GM15510 (cell line): ENCODE measurements around the gene PCSK2.

Experiments
- POLR2A ChIP-seq: IDR thresholded peaks from 3 replicates; pipeline ENCODE4 v1.6.1; 2011; ENCODE audit warnings: borderline replicate concordance; ENCODE audit not compliant: insufficient read length; ENCODE audit errors: extremely low read depth

The PCSK2 gene

DNA sequence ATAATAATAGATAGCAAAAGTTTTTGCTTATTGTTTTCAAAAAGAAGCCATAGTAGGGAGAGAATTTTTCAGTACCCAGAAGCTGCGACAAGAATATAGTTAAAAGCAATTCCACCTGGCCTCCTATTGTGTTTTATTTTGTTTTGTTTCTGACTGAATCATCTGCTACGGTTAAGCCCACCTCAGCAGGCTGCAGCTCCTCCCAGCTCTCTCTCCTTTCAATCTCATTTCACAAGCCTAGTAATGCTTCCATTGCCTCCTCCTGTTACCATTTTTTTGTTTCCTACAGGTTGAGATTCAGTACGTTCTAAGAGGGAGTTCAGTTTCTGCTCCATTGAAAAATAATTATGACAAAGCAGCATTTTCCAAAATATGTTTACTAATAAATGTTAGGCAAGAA lies 77.9 kb downstream of the PCSK2 start:
- TF ChIP-seq POLR2A, result no peak

DNA sequence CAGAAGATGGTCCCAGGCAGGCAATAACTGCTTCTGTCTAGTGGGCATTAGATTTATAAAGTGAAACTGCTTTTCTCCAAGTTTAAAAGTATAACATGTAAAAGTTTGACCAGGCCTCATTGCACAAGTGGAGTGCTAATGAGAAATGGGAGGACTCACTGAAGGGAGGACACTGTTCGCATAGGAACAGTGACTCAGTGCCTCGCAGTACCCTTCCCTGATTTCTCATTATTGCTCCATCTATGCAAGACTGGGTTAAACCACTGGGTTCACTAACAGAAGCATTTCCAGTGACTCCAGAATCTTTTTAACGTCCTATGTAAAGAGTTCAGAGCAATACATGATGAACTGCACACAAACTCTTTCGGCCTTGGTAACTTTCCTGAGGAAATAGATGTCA lies 79.6 kb downstream of the PCSK2 start:
- TF ChIP-seq POLR2A, result no peak

DNA sequence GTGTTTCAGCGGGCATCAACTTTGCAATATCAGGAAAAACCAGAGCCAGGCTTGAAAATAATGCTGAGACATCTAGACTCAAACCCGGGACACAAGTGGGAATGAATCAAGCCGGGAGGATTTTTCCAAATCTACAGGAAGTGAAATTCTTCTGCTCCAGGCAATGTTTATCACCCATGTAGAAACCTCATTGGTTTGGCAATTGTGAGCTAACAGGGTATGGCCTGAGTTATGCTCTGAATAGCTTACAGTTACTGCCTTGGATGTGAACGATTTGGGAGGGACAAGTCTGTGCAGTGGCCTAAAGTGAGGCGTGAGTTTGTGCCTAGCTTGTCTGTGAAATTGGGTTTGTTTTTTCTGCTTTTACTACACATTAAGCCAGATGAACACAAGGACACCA lies 87.4 kb downstream of the PCSK2 start:
- no peak for TF ChIP-seq POLR2A

DNA sequence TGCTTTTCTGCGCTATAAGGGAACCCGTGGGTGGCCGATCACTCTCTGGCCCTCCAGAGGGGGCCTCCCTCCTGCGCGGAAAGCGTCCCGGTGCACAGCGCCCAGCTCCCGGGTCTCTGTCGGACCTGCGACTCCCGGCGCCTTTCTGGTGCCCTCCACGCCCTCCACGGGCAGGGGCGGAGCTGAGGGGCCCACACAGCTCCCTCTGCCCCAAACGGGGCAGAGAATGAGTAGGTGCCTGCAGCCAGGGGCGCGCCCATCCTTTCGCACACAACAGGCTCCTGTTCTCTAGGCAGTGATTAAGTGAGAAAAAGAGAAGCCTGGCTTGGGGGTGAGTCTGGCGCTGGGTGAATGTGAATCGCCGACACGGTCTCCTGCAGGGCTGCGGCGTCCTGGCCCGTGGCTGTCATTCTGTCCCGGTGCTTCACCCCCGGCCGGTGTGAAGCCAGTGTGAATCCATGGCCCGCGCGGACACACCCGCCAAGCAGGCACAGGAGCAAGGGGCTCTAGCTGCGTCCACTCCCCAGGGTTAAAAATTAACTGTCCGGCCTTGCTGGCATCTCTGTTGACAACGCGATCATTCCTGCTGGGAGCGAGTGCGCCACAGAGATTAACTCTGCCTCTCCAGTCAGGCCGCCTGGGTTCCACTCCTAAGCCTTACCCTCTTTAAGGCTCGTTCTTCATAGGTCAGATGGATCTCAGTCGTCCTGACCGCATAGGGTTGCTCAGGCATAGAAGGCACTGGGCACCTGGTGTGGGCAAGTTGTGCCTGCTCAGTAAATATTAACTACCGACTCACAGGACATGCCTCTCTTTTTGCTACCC lies 88.8 kb downstream of the PCSK2 start:
- TF ChIP-seq POLR2A, result no peak

DNA sequence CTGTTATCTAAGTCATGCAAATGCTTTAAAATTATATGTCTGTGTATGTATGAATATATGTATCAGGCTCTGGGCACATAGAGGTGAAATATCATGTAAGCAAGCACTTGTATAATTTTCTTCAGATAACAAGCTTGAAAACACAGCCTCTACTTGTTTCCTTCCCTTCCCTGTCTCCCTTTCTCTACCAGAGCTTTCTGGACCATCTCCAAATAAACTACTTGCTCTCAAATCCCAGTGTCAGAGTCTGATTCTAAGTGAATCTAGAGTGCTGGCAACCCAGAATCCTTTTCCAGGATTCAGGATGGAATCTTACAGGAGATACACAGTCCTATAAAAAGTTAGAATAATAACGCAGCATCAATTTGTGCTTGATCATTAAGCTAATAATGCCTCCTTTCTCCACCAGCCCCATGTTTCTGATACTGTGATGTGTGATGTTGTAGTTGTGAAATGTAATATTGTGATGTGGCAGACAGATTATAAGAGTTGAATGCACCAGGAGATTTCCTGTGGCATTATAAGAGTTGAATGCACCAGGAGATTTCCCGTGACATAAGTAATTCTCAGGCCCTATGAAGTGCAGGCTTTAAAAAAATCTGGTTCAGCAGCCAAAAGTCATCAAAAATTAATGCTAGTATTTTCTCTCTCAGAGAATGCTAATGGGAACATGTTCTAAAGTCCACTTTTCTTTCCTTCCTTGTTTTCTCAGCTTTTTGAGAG lies 89.6 kb downstream of the PCSK2 start:
- TF ChIP-seq POLR2A, result no peak

DNA sequence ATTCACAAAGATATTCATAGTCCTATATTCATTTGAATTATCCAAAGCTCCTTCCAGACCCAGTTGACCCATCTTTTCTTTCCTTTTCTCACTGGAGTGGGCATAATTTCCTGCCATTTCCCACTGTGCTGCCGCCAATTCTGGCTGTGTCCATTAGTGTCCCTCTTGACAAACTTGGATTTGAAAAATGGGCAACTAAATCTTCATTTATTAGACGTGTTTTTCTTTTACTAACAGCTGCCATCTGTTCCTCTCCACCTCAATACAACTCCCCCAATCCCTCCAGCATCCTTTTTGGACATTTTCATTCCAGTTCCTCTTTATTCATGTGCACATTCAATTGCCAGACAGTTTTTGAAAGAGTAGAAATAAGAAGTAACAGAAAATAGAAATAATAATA lies 90.5 kb downstream of the PCSK2 start:
- no peak for TF ChIP-seq POLR2A

DNA sequence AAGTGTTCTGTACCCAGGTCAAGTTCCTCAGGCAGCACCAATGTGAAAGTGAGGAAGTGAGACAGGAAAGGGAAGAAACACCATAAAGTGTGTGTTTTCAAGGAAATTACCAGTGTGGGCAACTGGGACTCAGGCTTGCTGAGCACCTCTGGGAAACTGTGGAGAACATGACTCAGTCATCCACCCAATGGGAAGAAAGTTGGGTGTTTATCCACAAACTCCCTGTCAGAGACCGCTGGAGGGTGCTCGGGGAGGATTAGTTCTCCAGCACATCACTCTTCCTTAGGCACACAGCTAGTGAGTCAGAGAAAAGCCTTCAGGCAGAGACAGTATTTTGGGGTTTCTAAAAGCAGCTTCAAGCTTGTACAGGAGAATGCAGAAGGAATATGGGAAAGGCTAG lies 93.6 kb downstream of the PCSK2 start:
- TF ChIP-seq POLR2A, result no peak

DNA sequence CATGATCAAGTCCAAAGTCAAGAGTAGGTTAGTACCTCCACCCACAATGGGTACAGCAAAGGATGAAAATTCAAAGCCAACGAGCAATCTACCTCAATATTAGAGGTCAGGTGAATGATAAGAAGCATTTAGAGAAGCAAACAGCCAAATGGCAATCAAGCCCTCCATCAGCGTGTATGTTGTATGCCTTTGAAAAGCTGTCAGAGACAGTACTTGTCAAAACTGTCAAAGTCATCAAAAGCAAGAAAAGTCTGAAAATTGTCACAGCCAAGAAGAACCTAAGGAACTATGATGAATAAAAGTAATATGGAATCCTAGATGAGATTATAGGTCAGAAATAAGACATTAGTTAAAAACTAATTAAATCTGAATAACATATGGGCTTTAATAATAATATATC lies 99.3 kb downstream of the PCSK2 start:
- no peak for TF ChIP-seq POLR2A

DNA sequence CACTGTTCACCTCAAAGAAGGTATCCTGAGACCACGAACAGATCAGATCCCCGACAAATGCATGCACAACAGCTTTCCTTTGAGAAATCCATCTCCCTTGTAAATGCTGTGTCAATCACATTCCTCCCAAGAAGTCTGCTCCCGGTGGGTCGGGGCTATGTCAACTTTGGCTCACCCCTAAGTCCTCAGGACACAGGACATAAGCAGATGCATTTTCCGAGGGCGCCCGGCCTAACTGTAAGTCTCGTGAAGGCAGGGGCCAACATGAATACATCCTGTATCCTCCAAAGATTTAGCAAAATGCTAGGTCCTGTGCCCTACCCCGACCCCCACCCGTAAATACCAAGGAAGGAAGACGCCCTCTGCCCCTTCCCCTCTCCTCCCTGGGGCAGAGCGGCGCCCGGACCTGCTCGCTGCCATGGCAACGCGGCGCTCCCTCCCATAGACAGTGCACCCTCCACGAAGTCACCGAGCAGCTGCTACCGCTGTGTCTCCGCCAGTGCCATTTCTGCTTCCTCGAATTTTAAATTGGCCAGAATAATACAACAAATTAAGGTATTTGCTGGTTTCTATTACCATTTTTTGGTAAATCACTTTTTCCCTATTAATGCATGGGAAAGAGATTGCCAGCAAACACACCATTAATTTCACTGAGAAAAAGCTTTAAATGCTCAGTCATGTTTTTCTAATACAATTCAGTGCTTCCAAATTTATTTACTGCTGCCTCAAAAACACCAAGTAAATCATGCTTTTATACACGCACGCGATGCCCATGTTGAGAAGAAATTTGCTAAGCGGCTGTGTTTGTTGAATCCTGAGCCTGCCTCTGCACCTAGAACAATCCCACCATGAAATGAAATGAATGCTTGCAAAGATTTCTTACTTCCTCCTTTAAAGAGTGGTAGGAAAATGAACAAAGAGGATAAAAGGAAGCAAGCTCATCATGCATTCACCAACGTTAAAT lies 100.6 kb downstream of the PCSK2 start:
- TF ChIP-seq POLR2A, result no peak

DNA sequence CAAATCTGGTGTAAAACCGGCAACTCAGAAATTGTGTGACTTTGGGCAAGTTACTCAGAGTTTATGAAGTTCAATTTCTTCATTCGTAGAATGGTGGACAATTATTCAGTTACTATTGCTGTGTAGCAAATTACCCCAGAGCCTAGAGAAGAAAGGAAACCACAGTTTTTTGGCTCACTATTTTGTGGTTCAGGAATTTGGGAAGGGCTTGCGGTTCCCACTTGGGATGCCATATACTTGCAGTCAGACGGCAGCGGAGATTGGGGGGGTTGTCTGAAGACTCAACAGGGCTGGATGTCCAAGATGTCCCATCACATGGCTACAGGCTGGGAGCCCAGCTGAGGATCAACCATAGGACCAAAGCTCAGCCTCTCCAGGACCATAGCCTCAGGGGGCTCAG lies 108.1 kb downstream of the PCSK2 start:
- no peak for TF ChIP-seq POLR2A

DNA sequence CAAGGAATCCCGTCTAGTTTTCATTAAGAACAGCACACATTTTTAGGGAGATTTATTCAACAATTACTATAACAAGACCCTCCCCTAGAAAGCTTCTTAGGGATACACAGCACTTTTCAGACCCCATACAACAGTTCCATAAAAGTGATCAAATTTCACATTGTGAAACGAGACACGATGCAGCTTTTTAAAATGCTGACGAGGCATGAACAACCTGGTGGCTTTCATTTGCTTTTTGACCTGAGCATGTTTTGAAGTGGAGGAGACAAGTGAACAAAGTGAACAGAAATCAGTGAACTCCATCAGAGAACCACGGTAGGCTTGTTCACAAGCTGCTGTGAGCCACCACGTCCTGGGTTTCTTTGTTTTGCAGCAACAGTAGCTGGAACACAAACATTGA lies 112.2 kb downstream of the PCSK2 start:
- TF ChIP-seq POLR2A, result no peak

DNA sequence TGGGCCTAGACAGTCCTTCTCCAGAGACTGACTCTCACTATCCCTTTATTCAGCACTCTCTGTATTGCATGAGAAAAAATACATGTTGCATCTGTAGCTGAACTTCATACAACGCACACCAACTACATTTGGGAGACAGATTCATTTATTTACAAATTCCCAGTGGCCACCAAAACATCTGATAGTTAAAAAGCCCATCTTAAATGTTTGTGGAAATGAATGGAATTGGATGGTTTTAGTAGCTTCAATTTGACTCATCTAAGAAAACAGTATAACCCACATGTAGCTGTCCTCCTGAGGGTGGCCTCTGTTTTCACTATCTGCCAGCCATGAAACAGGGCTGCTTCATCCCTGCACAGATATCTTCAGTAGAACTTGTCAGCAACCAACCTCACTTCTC lies 116.3 kb downstream of the PCSK2 start:
- no peak for TF ChIP-seq POLR2A

DNA sequence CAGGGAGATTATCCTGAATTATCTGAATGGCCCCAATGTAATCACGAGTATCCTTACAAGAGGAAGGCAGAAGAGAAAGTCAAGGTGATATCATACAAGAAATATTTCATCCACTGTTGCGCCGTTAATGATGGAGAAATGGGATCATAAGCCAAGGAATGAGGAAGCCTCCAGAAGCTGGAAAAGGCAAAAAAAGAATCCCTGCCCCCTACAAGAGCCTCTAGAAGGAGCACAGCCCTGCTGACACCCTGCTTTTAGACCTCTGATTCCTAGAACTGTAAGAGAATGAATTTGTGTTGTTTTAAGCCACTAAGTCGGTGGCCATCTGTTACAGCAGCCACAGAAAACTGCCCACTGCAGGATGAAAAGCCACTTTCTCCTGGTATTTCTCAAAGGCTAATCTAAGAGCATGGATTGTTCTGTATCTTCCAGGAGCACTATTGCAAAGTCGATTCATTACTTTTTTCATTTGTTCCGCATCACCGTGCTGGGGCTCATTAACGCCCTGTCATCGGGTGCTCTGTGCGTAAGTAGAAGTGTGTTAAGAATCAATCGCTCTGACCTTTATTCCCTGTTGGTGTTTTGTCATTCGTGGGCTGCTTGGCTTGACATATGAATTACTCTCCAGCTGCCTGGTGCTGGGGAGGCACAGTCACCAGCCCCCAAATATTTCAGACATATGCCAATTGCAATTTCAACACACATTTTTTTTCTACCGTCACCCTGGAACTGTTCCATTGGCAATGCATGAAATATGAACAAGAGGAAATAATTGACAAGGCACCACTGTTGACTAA lies 117.0 kb downstream of the PCSK2 start:
- TF ChIP-seq POLR2A, result no peak

DNA sequence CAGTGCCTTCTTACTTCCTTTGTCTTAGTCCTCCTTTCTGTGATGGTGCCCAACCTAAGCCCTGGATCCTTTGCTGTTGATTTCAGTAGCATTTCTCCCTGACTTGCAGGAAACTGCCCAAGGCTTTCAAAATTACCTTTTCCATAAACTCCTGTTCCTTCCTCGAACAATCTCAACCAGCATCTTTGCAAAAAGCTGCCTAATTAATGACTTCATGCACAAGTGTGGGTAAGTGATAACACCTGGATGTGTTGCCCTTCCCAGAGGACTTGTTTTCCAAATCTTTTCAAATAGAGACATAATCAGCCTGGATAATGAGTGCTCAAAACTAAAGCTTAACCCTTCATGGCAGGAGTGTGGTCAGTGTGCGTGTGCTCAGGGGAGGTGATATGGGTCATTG lies 118.0 kb downstream of the PCSK2 start:
- TF ChIP-seq POLR2A, result no peak
